Coronary artery (tissue), 2 donors: ENCODE data around the gene CRKL.
"Not testable (repeated sequence)": the region's sequence is repeated elsewhere in the genome, so short reads cannot be mapped to it uniquely, and the experiment has no call there.

Experiments used
- DNase-seq: peaks from one replicate; pipeline ENCODE4 v3.0.0-alpha.2; 2017; ENCODE audit warnings: low spot score
- H3K27ac ChIP-seq, 2 donors: fragments of 200-600 bp; sonication (generic); one replicate each; pipeline ENCODE4 v1.5.1; 2016 to 2019
- H3K4me3 ChIP-seq: fragments of 200-600 bp; sonication (generic); 2 replicates; pipeline ENCODE4 v1.5.1; 2016; ENCODE audit warnings: mild to moderate bottlenecking, moderate library complexity
- CTCF ChIP-seq: fragments of 200-600 bp; sonication (generic); IDR thresholded peaks from one replicate; pipeline ENCODE4 v1.5.1; 2019; ENCODE audit warnings: antibody characterized with exemption

CRKL gene

GRCh38 chr22:20903093-20903492, 14.1 kb upstream of the CRKL start:
- Histone ChIP-seq H3K27ac (no peak overlapping the region), H3K4me3 (no peak overlapping the region)
- DNase-seq: no peak
- no peak for TF ChIP-seq CTCF

- no peak for TF ChIP-seq CTCF
- Histone ChIP-seq H3K27ac (no peak overlapping the region), H3K4me3 (no peak overlapping the region)
- DNase-seq: no peak
Measured at GRCh38 chr22:20904008-20904979, 12.9 kb upstream of the CRKL start.

GRCh38 chr22:20904980-20905355, 12.2 kb upstream of the CRKL start:
- DNase-seq: no peak
- H3K27ac ChIP-seq: no peak overlapping the region
- H3K4me3 ChIP-seq: no peak overlapping the region
- TF ChIP-seq CTCF: no peak

GRCh38 chr22:20905415-20906386, 11.5 kb upstream of the CRKL start:
- DNase-seq: no peak
- Histone ChIP-seq H3K27ac (no peak overlapping the region), H3K4me3 (no peak overlapping the region)
- no peak for TF ChIP-seq CTCF

- H3K27ac ChIP-seq: no peak overlapping the region
- TF ChIP-seq CTCF: no peak
- H3K4me3 ChIP-seq: no peak overlapping the region
- DNase-seq: no peak
Measured at GRCh38 chr22:20906387-20906767, 10.8 kb upstream of the CRKL start.

- H3K27ac ChIP-seq, DNase-seq, H3K4me3 ChIP-seq: not testable (repeated sequence)
Measured at GRCh38 chr22:20908717-20909116, 8.5 kb upstream of the CRKL start.

- DNase-seq: no peak
- TF ChIP-seq CTCF: no peak
- no peak overlapping the region for H3K27ac ChIP-seq
Measured at GRCh38 chr22:20909543-20910303, 7.5 kb upstream of the CRKL start.

More at GRCh38 chr22:20909543-20910303, 7.5 kb upstream of the CRKL start:
- H3K4me3 ChIP-seq: no peak overlapping the region
